KMS-11 (cell line): ENCODE results near the gene HS6ST3.

Source experiments
- H2AFZ ChIP-seq: fragments of 200-600 bp; sonication (generic); 2 replicates; pipeline ENCODE4 v1.6.1; 2016; ENCODE audit warnings: antibody characterized with exemption, mixed run types, low read depth
- H3K27ac ChIP-seq: fragments of 200-600 bp; sonication (generic); 2 replicates; pipeline ENCODE4 v1.6.1; 2016; ENCODE audit warnings: mild to moderate bottlenecking, mixed run types
- H3K27me3 ChIP-seq: fragments of 200-600 bp; sonication (generic); 2 replicates; pipeline ENCODE4 v1.6.1; 2017; ENCODE audit warnings: mild to moderate bottlenecking, low read depth, mixed run types, moderate library complexity; ENCODE audit not compliant: insufficient read depth
- H3K36me3 ChIP-seq: fragments of 200-600 bp; sonication (generic); 2 replicates; pipeline ENCODE4 v1.6.1; 2017; ENCODE audit warnings: mild to moderate bottlenecking, mixed run types; ENCODE audit not compliant: insufficient read depth
- H3K4me1 ChIP-seq: fragments of 200-600 bp; sonication (generic); 2 replicates; pipeline ENCODE4 v1.6.1; 2016; ENCODE audit warnings: mild to moderate bottlenecking, low read depth, mixed run types; ENCODE audit not compliant: poor library complexity, severe bottlenecking
- H3K4me2 ChIP-seq: fragments of 200-600 bp; sonication (generic); 2 replicates; pipeline ENCODE4 v1.7.0; 2016; ENCODE audit warnings: mild to moderate bottlenecking, mixed run types
- H3K4me3 ChIP-seq: fragments of 200-600 bp; sonication (generic); IDR thresholded peaks from 2 replicates; pipeline ENCODE4 v1.6.1; 2017; ENCODE audit warnings: low read depth, low read length, mixed read lengths; ENCODE audit not compliant: insufficient read depth
- H3K79me2 ChIP-seq: fragments of 200-600 bp; sonication (generic); 2 replicates; pipeline ENCODE4 v1.6.1; 2016; ENCODE audit warnings: low read depth, mixed run types; ENCODE audit not compliant: insufficient read depth
- H3K9ac ChIP-seq: fragments of 200-600 bp; sonication (generic); 2 replicates; pipeline ENCODE4 v1.6.1; 2016; ENCODE audit warnings: mild to moderate bottlenecking, mixed run types
- H4K20me1 ChIP-seq: fragments of 200-600 bp; sonication (generic); 2 replicates; pipeline ENCODE4 v1.6.1; 2016; ENCODE audit warnings: mild to moderate bottlenecking, mixed run types; ENCODE audit not compliant: insufficient read depth
- TF ChIP-seq, protein P1 (sequence below): fragments of 200-600 bp; sonication (generic); conservative IDR thresholded peaks from 2 replicates; pipeline ENCODE4 v1.6.1; 2017; ENCODE audit warnings: low read depth, mild to moderate bottlenecking, antibody characterized with exemption, low read length, moderate library complexity, mixed read lengths

The HS6ST3 gene

DNA sequence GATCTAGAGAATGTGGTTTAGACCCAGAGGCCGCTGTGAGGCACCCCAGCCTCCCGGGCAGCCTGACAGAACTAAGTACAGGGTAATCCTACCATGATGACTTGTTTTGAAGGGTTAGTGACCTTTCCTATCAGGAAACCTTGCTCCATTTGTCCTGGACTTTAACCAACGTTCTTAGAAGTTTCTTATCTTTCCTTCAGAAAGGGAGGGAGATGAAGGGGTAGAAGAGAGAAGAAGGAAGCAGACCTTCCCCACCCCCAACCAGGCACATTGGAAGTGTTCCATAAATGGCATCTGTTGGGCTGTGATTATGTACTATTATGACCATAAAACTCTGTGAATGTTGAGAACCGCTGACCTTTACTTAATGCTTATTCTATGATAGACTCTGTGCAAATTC is 720.2 kb downstream of the HS6ST3 start:
- Histone ChIP-seq H3K4me1 (no peaks in the 10 kb centered on the region), H3K4me3 (no peak overlapping the region), H3K36me3 (no peaks in the 10 kb centered on the region), H3K9ac (no peak overlapping the region), H3K27me3 (no peaks in the 10 kb centered on the region), H3K79me2 (no peaks in the 10 kb centered on the region), H2AFZ (no peak overlapping the region), H4K20me1 (no peaks in the 10 kb centered on the region), H3K4me2 (no peak overlapping the region), H3K27ac (no peak overlapping the region)
- TF ChIP-seq, protein P1, sequence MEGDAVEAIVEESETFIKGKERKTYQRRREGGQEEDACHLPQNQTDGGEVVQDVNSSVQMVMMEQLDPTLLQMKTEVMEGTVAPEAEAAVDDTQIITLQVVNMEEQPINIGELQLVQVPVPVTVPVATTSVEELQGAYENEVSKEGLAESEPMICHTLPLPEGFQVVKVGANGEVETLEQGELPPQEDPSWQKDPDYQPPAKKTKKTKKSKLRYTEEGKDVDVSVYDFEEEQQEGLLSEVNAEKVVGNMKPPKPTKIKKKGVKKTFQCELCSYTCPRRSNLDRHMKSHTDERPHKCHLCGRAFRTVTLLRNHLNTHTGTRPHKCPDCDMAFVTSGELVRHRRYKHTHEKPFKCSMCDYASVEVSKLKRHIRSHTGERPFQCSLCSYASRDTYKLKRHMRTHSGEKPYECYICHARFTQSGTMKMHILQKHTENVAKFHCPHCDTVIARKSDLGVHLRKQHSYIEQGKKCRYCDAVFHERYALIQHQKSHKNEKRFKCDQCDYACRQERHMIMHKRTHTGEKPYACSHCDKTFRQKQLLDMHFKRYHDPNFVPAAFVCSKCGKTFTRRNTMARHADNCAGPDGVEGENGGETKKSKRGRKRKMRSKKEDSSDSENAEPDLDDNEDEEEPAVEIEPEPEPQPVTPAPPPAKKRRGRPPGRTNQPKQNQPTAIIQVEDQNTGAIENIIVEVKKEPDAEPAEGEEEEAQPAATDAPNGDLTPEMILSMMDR: no peak

DNA sequence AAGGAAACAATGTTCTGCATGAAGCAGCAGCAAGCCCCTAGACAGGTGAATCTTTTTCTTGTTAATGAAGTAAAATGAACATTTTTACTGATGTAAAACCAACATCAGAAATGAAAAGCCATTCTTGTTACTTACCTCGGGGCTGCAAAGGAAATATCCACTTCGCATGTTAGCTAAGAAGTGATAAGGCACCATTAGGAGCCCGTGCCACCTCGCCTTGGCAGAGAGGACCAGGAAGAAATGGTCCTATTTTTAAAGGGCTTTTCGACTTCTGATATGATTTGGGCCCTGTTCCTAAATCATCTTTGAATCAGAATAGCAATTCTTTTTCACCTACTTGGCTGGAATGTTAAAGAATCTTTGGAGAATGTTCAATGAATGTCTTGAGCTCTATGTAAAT is 721.1 kb downstream of the HS6ST3 start:
- no peak overlapping the region for H2AFZ ChIP-seq

DNA sequence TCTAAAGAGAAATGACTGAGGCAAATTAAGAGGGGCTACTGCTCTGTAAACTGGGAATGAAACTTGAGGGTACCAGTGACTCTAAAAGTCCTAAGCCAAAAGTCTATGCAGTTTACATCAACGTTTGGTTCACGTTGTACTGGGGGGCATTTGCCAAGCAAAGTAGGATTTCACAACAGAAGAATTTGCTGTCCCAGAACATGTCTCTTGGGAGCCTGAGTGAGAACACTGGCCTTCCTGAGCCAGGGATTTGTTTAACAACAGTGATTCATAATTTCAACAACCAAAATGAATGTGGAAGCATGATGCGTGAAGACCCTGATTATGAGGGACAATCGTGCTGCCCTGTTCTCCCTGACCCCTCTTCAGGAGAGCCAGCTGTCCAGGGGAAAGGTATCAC is 726.4 kb downstream of the HS6ST3 start:
- Histone ChIP-seq H2AFZ (no peak overlapping the region), H3K79me2 (no peaks in the 10 kb centered on the region), H3K27me3 (no peaks in the 10 kb centered on the region), H3K4me2 (no peak overlapping the region), H3K4me3 (no peak overlapping the region), H4K20me1 (no peaks in the 10 kb centered on the region), H3K4me1 (no peaks in the 10 kb centered on the region), H3K27ac (no peak overlapping the region), H3K9ac (no peak overlapping the region), H3K36me3 (no peaks in the 10 kb centered on the region)
- TF ChIP-seq, protein P1: no peak

More for the DNA sequence above, 721.1 kb downstream of the HS6ST3 start:
- no peak overlapping the region for H3K27ac ChIP-seq
- no peaks in the 10 kb centered on the region for H3K36me3 ChIP-seq
- H3K4me2 ChIP-seq: no peak overlapping the region
- H3K4me3 ChIP-seq: no peak overlapping the region
- TF ChIP-seq, protein P1: no peak
- H4K20me1 ChIP-seq: no peaks in the 10 kb centered on the region
- H3K9ac ChIP-seq: no peak overlapping the region
- no peaks in the 10 kb centered on the region for H3K27me3 ChIP-seq
- no peaks in the 10 kb centered on the region for H3K79me2 ChIP-seq
- H3K4me1 ChIP-seq: no peaks in the 10 kb centered on the region

DNA sequence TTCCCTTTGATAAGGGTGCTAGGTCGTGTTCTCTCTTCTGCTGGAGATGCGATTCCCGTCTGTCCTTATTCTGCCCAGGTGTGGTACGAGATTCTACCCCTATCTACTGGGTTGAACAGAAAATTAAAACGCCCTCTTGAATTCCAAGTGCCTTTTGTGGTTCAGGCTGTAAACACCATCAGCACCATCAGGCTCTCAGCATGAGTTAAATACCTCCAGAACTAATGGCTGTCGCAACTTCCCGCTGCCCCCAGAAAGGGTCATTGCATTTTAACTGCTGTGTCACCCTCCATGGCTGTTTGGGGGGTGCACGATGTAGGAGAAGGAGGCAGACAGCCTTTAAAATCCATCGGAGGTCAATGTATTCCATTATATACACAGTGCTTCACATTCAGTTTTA is 727.0 kb downstream of the HS6ST3 start:
- Histone ChIP-seq H3K4me2 (no peak overlapping the region), H3K4me3 (no peak overlapping the region), H3K27me3 (no peaks in the 10 kb centered on the region), H3K79me2 (no peaks in the 10 kb centered on the region), H3K9ac (no peak overlapping the region), H3K4me1 (no peaks in the 10 kb centered on the region), H3K27ac (no peak overlapping the region), H3K36me3 (no peaks in the 10 kb centered on the region), H4K20me1 (no peaks in the 10 kb centered on the region), H2AFZ (no peak overlapping the region)
- TF ChIP-seq, protein P1: no peak
